Medulla oblongata (tissue), 1 donor: ENCODE measurements around the gene ARMC2.

Experiments
- DNase-seq: peaks from one replicate; pipeline ENCODE4 v3.0.0-alpha.2; 2015; ENCODE audit errors: extremely low spot score

Gene ARMC2

GRCh38 chr6:109015176-109015575 lies 167.0 kb downstream of the ARMC2 start:
- no peak for DNase-seq

GRCh38 chr6:109019911-109020310 lies 171.7 kb downstream of the ARMC2 start:
- DNase-seq = no peak

GRCh38 chr6:109021870-109022269 lies 173.6 kb downstream of the ARMC2 start:
- no peak for DNase-seq

- DNase-seq = no peak
Measured at GRCh38 chr6:109023356-109023925, 175.2 kb downstream of the ARMC2 start.
